B cell (primary cell): ENCODE measurements around the gene ZFR. TPM values are rescaled to one million over a fixed set of nuclear protein-coding genes. Genes with fewer than 3 reads are reported as not detected.
A peak's percentile ranks its signal among the peaks of the same experiment; 100 is the strongest.
"Not testable (repeated sequence)": the region's sequence is repeated elsewhere in the genome, so short reads cannot be mapped to it uniquely, and the experiment has no call there.

Experiments
- ATAC-seq: fragments of 200-7000 bp; cut with Tn5 transposase; one replicate; pipeline ENCODE4 v1.10.0; 2021; ENCODE audit warnings: low read depth, mild to moderate bottlenecking, moderate number of reproducible peaks, moderate library complexity
- CTCF ChIA-PET: fragments of 350-600 bp; sonication (Branson Sonifier 250); formaldehyde crosslinking; loops from one replicate; lab custom pipeline; 2021; ENCODE audit warnings: antibody characterized with exemption, inconsistent platforms; lab: Charles Lee
- POLR2A ChIA-PET: fragments of 350-600 bp; sonication (Branson Sonifier 250); formaldehyde crosslinking; loops from one replicate; lab custom pipeline; 2021; ENCODE audit warnings: antibody characterized with exemption; lab: Charles Lee
- DNase-seq: peaks from one replicate; pipeline ENCODE4 v3.0.0; 2013
- H2AFZ ChIP-seq: 2 replicates; pipeline ENCODE4 v1.6.1; 2012; ENCODE audit warnings: mild to moderate bottlenecking, low read depth, low read length; ENCODE audit not compliant: insufficient read depth, poor library complexity, severe bottlenecking
- H3K27ac ChIP-seq, 2 donors: 1 replicate in 1 of 2; 2 replicates in 1 of 2; pipeline ENCODE4 v1.5.1; 2012 to 2013; ENCODE audit warnings: low read length in 2 of 2, mild to moderate bottlenecking in 2 of 2, moderate library complexity in 1 of 2
- H3K27me3 ChIP-seq, 4 experiments: fragments of 200-600 bp in 1 of 4; sonication (generic) in 1 of 4; replicated peaks in 1 of 4; 1 replicate in 2 of 4; 2 replicates in 2 of 4; pipeline versions ENCODE4 v1.6.1 to v1.7.0; 2013 to 2016; ENCODE audit warnings: low read length in 3 of 4, mild to moderate bottlenecking in 2 of 4, mixed read lengths in 1 of 4, moderate library complexity in 1 of 4; ENCODE audit not compliant: insufficient read depth in 4 of 4, control insufficient read depth in 3 of 4; ENCODE audit errors: control extremely low read depth in 1 of 4
- H3K36me3 ChIP-seq, 2 experiments: replicated peaks in 1 of 2; 1 replicate in 1 of 2; 2 replicates in 1 of 2; pipeline versions ENCODE4 v1.6.1 to v1.7.1; 2013; ENCODE audit warnings: low read length in 1 of 2; ENCODE audit not compliant: insufficient read depth in 2 of 2, control insufficient read depth in 1 of 2; ENCODE audit errors: control extremely low read depth in 1 of 2, extremely low read depth in 1 of 2
- H3K4me1 ChIP-seq, 2 donors: fragments of 200-600 bp in 1 of 2; sonication (generic) in 1 of 2; 1 replicate in 1 of 2; 2 replicates in 1 of 2; pipeline versions ENCODE4 v1.5.1 to v1.6.1; 2013 to 2017; ENCODE audit warnings: low read length in 2 of 2; ENCODE audit not compliant: control insufficient read depth in 2 of 2, insufficient read depth in 2 of 2
- H3K4me2 ChIP-seq: replicated peaks from 2 replicates; pipeline ENCODE3; 2012; ENCODE audit warnings: mild to moderate bottlenecking, low read depth, low read length; ENCODE audit not compliant: poor library complexity, severe bottlenecking
- H3K4me3 ChIP-seq, 5 experiments: fragments of 200-600 bp in 1 of 5; sonication (generic) in 1 of 5; 1 replicate in 3 of 5; 2 replicates in 2 of 5; pipeline versions ENCODE4 v1.5.1 to v1.7.0; 2011 to 2016; ENCODE audit warnings: low read length in 4 of 5, mild to moderate bottlenecking in 4 of 5, low read depth in 2 of 5, control low read depth in 1 of 5, moderate library complexity in 1 of 5; ENCODE audit not compliant: insufficient read depth in 1 of 5; ENCODE audit errors: control extremely low read depth in 1 of 5, extremely low read depth in 1 of 5
- H3K79me2 ChIP-seq: fragments of 200-600 bp; sonication (generic); one replicate; pipeline ENCODE4 v1.6.0; 2016; ENCODE audit warnings: low read length; ENCODE audit not compliant: control insufficient read depth, insufficient read depth
- H3K9ac ChIP-seq: fragments of 200-600 bp; sonication (generic); 2 replicates; pipeline ENCODE4 v1.6.1; 2017; ENCODE audit warnings: mild to moderate bottlenecking, low read length, moderate library complexity
- H3K9me3 ChIP-seq, 3 donors: one replicate each; pipeline versions ENCODE4 v1.6.1 to v1.7.1; 2013; ENCODE audit warnings: low read length in 2 of 3; ENCODE audit not compliant: control insufficient read depth in 2 of 3, insufficient read depth in 1 of 3; ENCODE audit errors: control extremely low read depth in 1 of 3
- H4K20me1 ChIP-seq: 2 replicates; pipeline ENCODE4 v1.6.0; 2012; ENCODE audit warnings: mild to moderate bottlenecking, low read length; ENCODE audit not compliant: insufficient read depth, control insufficient read depth, poor library complexity, severe bottlenecking
- H3K27ac Mint-ChIP-seq: one replicate; pipeline ENCODE4 v1.8.0; 2021; ENCODE audit warnings: mixed read lengths
- H3K27me3 Mint-ChIP-seq: one replicate; pipeline ENCODE4 v1.8.0; 2021; ENCODE audit warnings: mixed read lengths
- H3K4me1 Mint-ChIP-seq: one replicate; pipeline ENCODE4 v1.8.0; 2021; ENCODE audit warnings: mixed read lengths
- H3K4me3 Mint-ChIP-seq: one replicate; pipeline ENCODE4 v1.8.0; 2021; ENCODE audit warnings: mixed read lengths
- H3K9me3 Mint-ChIP-seq: one replicate; pipeline ENCODE4 v1.8.0; 2022; ENCODE audit warnings: mixed read lengths; ENCODE audit not compliant: insufficient read depth
- EZH2 ChIP-seq: IDR thresholded peaks from 2 replicates; pipeline ENCODE4 v1.6.1; 2012; ENCODE audit warnings: borderline replicate concordance, low read depth, mild to moderate bottlenecking, moderate library complexity, low read length; ENCODE audit not compliant: insufficient read depth, poor library complexity, severe bottlenecking
- WGBS: methylation state at CpG from one replicate; pipeline ENCODE4 v1.1.5; 2013; ENCODE audit warnings: missing lambda C conversion rate; ENCODE audit not compliant: insufficient coverage; 5-methylcytosine and 5-hydroxymethylcytosine counted together
- intact Hi-C: fragments of 100-400 bp; cut with micrococcal nuclease; formaldehyde crosslinking; loops from one replicate; pipeline ENCODE4 v1.10.0; 2022
- polyA plus RNA-seq: library from polyadenylated mRNA; depleted of rRNA; stranded (reverse); fragments of >200 nt; gene quantifications from 2 replicates; pipeline ENCODE4 v1.2.3, GENCODE V29; 2012
- total RNA-seq, 2 donors: library from RNA; stranded (reverse); fragments of 120-200 nt in 1 of 2; gene quantifications; 1 replicate in 1 of 2; 2 replicates in 1 of 2; pipeline versions ENCODE4 v1.2.3 to v1.2.4, GENCODE V29; 2013 to 2022
- TF ChIP-seq, protein P1 (sequence below): fragments of 200-600 bp; IDR thresholded peaks from one replicate; pipeline ENCODE4 v1.8.0; 2022; ENCODE audit warnings: antibody characterized with exemption, mild to moderate bottlenecking

ZFR gene
- total and polyA plus RNA-seq, 2 donors (not counting 1 experiment from before 2014, with no cell fraction given), result 31.4 to 69.0 TPM

DNA sequence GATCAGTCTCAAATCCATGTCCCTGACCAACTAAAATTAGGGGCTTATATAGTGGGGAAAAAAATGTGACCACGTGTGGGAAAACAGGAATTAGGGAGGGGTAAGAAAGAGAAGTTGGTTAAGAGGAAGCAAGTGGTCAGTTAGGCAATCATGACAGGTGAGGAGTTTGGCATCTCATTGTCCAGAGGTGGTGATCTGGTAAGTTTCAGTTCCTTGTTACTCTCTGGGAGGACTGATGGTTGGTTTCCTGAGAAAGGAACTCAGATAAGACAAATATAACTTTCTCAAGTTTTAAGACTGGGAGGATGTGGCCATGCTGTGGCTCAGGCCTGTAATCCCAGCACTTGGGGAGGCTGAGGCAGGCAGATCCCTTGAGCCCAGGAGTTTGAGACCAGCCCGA lies 122.8 kb downstream of the ZFR start:
- POLR2A ChIA-PET, H3K79me2 ChIP-seq, H3K4me3 ChIP-seq, H3K9me3 Mint-ChIP-seq, H3K4me1 ChIP-seq, H3K36me3 ChIP-seq, H3K4me1 Mint-ChIP-seq, H3K27me3 ChIP-seq, intact Hi-C loops, H3K4me2 ChIP-seq, CTCF ChIA-PET, H4K20me1 ChIP-seq, H3K27me3 Mint-ChIP-seq, H2AFZ ChIP-seq, H3K4me3 Mint-ChIP-seq, H3K9ac ChIP-seq, ATAC-seq: not testable (repeated sequence)
- Histone ChIP-seq H3K27ac (peak overlapping the region in 1 of 2 donors; percentile 8), H3K9me3 (peaks cover 0 to 48% (median 20%) of the 10 kb centered on the region in 3 donors)
- peak; percentile 35 for DNase-seq
- H3K27ac Mint-ChIP-seq, result peak overlapping the region; percentile 32
- WGBS, result 43% methylated on average over 1 of the region's 2 CpGs

DNA sequence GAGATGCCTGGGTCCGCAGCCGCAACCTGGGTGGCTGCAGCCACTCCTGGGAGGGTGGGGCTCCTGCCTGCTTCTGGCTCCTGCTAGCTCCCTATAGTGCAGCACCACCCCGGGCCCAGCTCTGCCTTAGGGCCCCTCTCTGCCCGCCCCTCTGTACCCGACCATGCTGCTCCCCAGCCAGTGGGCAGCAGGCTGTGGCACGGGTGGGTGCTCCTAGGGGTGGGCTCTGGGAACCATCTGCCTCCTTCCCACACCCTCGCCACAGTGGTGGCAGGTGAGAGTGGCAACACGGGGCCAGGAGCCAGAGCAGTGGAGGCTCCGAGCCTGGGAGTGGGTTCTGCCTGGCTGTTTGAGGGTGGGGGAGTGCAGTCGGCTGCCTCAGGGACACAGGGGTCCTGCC lies 124.0 kb downstream of the ZFR start:
- Mint-ChIP-seq H3K9me3 (no peaks in the 10 kb centered on the region), H3K27ac (no peak overlapping the region), H3K4me1 (no peaks in the 10 kb centered on the region), H3K4me3 (no peak overlapping the region), H3K27me3 (no peaks in the 10 kb centered on the region)
- Histone ChIP-seq H3K27ac (no peak overlapping the region), H3K9me3 (peaks cover 0 to 48% (median 20%) of the 10 kb centered on the region in 3 donors), H3K79me2 (no peaks in the 10 kb centered on the region), H3K27me3 (no peaks in the 10 kb centered on the region), H3K4me1 (no peaks in the 10 kb centered on the region), H2AFZ (no peak overlapping the region), H3K9ac (no peak overlapping the region), H3K4me2 (no peak overlapping the region), H3K4me3 (no peak overlapping the region), H3K36me3 (no peaks in the 10 kb centered on the region), H4K20me1 (no peaks in the 10 kb centered on the region)
- ChIA-PET CTCF (no interaction called here), POLR2A (no interaction called here)
- intact Hi-C loops, result no loop called here
- WGBS, result 91% methylated on average over 8 of the region's 10 CpGs
- TF ChIP-seq, protein P1, sequence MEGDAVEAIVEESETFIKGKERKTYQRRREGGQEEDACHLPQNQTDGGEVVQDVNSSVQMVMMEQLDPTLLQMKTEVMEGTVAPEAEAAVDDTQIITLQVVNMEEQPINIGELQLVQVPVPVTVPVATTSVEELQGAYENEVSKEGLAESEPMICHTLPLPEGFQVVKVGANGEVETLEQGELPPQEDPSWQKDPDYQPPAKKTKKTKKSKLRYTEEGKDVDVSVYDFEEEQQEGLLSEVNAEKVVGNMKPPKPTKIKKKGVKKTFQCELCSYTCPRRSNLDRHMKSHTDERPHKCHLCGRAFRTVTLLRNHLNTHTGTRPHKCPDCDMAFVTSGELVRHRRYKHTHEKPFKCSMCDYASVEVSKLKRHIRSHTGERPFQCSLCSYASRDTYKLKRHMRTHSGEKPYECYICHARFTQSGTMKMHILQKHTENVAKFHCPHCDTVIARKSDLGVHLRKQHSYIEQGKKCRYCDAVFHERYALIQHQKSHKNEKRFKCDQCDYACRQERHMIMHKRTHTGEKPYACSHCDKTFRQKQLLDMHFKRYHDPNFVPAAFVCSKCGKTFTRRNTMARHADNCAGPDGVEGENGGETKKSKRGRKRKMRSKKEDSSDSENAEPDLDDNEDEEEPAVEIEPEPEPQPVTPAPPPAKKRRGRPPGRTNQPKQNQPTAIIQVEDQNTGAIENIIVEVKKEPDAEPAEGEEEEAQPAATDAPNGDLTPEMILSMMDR, result no peak
- TF ChIP-seq EZH2, result no peak
- DNase-seq (no peak), ATAC-seq (no peak)
